ENCODE results near the gene PRSS57.

The PRSS57 gene

GRCh38 chr19:653425-653824 lies 41.8 kb downstream of the PRSS57 start:
- DNase-seq: no peak

DNA sequence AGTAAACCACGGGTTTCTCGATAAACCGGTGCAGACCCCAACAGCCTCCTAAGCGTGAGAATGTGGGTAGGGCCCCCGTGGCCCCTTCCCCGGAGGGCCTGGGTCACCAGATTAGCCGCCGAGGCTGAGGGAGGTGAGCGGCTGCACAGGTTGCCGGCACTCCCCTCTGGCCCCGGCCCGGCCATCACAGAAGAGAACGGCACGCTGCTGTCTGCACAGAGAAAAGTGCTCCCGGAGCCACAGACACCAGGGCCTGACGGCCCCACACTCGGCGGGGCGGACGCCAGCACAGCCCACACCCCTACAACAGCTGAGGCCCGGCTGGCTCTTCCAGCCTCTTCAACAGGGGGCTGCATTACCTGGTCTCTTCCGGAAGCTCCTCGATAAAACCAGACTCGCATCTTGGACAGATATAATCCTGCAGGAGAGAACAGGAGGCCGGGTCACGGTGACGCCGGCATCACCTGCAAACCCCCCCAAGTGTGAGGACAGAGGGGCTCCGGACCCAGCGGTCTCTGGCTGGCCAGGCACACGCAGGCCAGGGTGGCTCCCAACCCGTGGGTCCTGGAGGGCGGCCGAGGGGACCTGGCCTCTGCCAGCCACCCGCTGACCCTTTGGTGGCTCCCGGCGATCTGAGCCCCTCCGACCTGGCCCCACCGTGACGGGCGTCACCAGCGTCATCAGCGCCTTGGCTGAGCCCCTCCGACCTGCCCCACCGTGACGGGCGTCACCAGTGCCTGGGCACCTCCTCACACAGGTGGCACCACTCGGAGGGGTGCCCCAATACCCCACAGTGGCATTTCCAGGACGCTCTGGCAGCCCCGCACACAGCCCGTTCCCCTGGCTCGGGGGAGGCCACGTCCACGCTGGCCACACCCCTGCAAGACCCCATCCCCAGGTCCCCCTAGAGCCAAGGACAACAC lies 42.5 kb downstream of the PRSS57 start:
- no peak for DNase-seq

DNA sequence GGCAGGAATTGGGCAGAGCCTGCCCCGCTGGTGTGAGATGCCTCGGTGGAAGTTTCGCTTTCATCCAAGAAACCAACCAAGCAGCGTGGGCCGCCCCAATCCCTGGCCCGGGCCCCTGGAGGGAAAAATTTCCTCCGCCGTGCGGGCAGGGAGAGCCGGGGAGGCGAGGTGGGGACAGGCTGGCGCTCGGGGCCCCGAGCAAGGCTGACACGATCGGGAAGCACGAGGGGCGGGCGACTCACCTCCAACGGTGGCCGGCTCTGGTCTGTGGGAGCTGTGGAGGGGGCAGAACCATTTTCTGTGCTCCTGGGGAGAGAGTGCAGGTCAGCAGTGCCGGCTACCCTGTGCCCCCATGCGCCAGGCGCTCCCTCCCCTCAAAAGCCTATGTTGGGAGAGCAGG lies 43.3 kb downstream of the PRSS57 start:
- DNase-seq: no peak

DNA sequence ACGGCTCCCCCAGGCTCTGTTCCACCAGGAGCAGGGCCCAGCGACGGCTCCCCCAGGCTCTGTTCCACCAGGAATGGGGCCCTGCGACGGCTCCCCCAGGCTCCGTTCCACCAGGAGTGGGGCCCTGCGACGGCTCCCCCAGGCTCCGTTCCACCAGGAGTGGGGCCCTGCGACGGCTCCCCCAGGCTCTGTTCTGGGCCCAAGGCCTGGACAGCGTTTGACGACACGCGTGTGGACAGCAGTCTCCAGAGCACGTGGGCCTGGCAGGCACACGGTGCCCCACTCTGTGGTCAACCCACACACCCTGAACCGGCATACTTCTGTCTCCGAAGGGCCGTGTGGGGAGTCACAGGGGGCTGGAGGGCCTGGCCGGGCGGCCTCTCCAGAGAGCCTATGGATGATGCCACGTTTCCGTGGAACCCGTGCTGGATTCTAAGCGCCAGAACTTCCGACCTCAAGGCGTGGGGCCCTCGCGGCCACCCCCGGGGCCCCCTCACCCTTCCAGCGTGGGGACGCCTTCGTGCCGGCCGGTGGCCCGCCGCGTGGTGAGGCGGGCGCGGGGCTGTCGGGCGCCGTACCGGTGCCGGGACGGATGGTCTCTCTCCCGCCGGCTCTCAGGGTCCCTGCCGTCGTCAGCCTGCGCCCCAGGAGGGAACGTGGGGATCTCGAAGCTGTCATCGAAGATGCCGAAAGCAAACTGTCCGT lies 44.0 kb downstream of the PRSS57 start:
- no peak for DNase-seq

- no peak for DNase-seq
Observed at GRCh38 chr19:650121-650520, 45.1 kb downstream of the PRSS57 start.

DNA sequence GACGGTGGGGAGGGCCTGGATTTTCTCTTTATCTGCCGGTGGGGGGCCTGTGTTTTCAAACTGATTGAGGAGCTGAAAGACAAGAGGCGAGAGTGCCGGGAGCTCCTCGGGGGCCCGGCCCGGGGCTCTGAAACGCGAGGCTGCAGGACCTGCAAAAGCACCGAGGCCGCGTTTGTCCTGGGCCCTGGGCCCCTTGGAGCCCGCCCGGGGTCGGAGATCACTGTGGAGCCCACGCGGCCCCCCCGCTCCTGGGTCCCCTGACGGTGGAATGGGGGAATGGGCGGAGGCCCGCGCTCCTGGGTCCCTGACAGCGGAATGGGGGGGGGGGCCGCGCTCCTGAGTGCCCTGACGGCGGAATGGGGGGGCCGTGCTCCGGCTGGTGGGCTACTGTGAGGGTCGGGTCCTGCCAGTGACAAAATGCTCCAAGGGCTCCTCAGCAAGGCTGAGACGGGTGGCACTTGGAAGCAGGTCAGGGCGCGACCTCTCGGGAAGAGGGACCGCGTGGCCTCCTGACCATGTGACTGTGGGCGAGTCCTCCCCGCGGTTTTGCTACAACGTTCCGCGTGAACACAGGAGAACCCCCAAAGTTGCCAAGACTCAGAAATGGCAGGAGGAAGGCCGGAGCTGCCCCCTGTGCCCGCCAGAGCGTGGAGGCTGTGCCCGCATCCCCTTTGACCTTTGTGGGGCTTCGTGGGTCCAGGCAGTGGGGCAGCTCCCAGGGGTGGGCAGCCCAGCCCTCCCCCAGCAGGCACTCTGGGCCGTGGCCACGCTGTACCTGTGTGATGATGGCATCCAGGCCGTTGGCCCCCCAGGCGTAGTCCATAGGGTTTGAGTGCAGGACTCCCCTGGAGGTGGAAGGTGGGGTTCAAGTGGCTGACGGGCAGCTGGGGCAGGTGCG lies 46.1 kb downstream of the PRSS57 start:
- no peak for DNase-seq

- no peak for DNase-seq
Observed at GRCh38 chr19:648305-648704, 46.9 kb downstream of the PRSS57 start.

DNA sequence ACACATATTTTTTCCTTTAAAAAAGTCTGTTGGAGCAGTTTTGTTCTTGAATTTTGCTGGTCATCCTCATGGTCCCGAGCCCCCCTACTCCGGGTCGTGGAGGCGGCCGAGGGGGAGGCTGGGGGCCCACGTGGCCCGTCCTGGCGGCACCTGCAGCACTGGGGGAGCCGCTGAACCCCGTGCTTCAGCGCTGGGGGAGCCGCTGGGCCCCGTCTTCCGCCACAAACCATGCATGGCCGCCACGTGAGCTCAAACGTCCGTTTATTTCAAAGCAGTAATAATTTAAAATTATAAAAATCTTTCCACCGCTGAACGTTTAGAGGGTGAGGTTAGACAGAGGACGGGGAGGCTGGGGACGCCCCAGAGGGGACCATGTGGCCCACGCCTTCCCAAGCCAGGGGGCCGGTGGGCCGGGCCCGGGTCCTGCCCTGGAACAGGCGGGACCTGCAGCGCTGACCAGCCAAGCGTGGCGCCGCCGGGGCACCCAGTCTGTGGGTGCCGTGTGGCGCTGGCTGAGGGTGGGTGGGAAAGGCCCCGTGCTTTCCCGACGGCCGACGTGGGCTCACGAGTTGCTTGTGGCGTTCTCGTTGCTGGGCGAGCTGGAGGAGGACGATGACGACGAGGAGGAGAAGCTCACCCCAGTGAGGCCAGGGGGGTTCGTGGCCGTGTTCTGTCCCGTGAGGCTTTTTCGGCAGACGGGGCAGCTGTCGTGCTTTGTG lies 47.5 kb downstream of the PRSS57 start:
- DNase-seq: no peak

DNA sequence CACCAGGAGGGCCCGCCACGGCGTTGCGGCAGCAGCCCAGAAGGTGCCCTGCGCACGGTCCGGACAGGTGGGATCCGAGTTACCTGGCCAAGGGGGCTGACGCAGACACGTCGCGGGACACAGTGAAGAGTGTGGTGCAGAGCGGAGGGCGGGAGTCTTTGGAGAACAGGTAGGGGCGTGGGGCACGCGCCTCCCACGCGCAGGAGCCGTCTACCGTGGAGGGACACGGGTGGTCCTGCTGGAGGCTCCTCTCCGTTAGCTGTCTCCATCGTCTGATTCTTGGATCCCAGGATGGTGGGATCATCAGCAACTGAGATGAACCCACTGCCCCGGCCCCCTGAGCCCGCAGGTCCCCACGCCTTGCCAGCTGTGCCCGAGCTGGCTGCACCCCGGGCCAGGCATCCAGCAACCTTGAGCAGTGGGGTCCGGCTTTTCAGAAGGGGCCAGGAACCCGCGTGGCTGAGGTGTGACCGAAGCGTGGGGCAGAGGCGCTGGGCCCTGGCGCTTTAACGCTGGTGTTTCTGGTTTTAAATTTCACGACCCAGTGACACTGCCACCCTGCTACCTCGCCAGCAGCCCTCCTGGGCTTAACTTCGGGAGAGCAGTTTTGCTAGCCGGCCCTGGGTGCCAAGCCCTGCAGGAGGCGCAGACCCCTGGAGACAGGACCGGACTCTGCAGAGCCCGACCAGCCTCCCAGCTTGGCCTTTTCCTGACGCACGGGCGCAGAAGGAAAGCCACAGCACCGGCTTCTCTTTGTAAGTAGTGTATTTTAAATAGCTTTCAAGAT lies 48.3 kb downstream of the PRSS57 start:
- no peak for DNase-seq

DNA sequence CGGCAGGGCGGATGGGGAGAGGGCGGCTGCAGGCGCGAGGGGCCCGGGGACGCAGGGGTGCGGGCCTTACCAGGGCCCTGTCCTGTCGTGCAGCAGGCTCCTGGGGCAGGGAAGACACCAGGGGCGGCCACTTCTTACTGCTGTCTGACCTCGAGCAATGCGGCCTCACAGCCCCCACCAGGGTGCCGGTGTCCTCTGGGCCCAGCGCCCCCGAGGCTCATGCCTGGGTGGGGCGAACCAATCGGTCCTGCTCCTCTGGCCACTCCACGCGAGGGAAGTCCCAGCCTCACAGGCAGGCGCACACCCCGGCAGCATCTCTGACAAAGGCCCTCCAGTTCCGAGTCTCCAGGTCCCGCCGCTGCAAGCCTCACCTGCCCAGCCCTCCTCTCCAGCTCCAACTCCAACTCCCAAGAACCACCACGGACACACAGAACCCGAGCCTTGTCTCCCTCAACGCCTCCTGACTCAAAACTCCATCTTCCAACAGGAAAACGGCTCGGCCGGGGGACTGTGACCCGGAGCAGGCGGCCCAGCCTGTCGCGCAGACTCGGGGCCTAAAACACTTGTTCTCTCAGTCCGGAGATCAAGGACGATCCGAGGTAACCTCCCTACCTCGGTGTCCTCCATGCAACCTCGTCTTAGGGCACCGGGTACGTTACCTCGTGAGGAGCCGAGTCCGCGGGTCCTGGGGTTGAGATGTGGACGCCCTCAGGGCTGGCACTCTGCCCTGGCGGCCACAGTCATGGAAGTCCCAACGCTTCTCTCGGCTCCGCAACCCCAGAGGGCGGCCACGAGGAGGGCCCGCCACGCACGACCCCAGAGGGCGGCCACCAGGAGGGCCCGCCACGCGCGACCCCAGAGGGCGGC lies 49.1 kb downstream of the PRSS57 start:
- DNase-seq: no peak

DNA sequence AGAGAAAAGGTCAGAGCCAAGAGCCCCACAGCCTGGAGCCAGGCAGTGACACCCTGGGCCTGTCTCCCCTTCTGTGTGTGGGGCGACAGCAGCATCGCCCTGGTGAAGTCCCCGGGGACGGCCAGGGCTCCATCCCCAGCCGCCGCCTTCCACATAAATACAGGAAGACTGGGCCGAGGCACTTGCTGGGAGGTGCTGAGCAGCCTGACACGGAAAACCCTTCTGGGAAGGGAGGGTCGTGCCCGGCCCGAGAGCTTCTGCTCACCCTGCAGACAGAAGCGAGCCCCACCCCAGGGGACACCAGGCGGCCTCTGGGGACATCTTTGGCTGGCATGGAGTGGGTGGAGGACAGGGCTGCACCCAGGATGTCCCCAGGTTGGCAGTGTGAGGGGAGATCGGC lies 50.5 kb downstream of the PRSS57 start:
- no peak for DNase-seq

GRCh38 chr19:644363-644762 lies 50.9 kb downstream of the PRSS57 start:
- no peak for DNase-seq

- DNase-seq: no peak
Observed at GRCh38 chr19:643736-644135, 51.5 kb downstream of the PRSS57 start.

GRCh38 chr19:642767-643727 lies 52.2 kb downstream of the PRSS57 start:
- DNase-seq: no peak

DNA sequence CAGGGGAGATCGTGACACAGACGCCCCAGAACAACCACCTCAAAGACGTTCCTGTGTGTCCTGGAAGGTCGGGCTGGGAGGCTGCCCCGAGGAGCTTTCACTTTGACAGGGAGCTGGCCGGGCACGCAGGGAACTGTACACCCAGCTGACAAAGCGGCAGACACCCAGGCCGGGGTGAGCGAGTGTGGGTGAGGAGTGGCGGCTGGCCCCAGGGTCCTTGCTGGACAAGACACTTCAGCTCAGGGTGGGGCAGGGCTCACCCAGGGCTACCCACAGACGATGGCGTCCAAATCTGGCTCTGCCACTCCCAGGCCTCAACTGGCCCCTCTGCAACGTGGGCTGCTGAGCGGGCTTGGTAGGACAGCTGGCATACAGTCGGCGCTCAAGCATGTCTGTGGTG lies 53.5 kb downstream of the PRSS57 start:
- no peak for DNase-seq

DNA sequence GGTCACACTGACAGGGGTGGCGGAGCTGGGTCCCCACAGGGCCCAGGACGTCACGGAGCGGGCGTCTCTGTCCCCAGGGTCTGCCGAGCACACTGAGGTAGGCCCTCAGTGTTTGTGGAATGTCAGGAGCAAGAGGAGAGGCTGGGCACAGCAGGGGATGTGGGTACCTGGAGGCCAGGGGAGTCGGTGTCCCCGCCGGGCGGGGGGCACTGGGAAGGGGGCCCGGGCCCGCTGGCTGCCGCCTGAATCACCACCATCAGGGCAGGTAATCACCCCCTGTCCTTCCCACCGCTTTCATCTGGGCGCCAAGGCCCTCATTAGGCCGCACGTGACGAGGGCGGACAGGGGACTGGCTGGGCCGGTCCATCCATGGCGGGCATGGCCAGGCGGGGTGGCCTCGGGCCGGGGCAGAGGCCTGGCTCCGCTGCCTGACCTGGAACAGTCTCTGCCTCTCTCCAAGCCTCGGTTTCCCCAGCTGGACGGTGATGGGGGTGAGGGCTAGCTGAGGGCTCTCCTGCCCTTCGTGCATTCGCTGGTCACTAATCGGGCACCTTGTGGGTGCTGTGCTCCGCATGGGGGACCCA lies 54.6 kb downstream of the PRSS57 start:
- no peak for DNase-seq

DNA sequence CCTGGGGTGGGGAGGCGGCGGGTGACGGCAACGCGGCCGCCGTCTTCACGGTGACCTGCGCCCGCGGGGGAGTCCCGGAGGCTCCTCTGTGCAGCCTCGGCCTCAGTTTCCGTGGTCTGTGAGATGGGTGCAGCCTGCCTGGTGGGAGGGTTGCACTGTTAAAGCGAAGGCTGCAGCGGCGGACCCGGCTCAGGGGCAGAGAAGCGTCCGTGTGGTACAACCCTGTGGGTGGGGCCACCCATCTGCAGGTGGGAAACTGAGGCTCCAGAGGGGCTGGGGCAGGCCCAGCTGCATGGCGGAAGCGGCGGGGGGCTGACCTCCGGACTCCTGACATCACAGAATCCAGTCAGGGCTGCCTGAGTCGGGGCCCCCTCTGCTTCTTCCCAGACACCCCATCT lies 55.1 kb downstream of the PRSS57 start:
- DNase-seq: no peak
